HG03457 (cell line): ENCODE measurements around the gene UBR3.
"Not testable (repeated sequence)": the region's sequence is repeated elsewhere in the genome, so short reads cannot be mapped to it uniquely, and the experiment has no call there.

Source experiments
- ATAC-seq: cut with Tn5 transposase; IDR thresholded peaks from one replicate; pipeline ENCODE4 v1.9.1; 2021; ENCODE audit warnings: moderate number of reproducible peaks; ENCODE audit not compliant: unreplicated experiment

The UBR3 gene

GRCh38 chr2:170098626-170099312 lies 271.5 kb downstream of the UBR3 start:
- no peak for ATAC-seq

DNA sequence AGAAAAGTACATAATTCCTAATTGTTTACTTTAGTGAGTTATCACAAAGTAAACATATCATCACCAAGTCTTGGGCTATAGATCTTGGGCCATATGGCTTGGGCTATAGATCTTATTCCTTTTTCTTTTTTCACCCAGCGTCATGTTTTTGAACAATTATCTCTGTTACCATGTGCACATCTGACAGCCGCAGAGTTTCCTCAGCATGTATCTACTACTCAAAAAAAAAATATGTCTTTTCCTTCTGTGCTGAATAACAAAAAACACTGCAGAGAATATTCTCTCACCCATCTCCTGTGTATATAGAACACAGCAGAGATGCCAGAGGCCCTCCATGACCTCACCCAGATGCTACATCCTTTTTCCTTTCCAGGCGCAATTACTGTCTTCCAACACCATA lies 274.5 kb downstream of the UBR3 start:
- no peak for ATAC-seq

DNA sequence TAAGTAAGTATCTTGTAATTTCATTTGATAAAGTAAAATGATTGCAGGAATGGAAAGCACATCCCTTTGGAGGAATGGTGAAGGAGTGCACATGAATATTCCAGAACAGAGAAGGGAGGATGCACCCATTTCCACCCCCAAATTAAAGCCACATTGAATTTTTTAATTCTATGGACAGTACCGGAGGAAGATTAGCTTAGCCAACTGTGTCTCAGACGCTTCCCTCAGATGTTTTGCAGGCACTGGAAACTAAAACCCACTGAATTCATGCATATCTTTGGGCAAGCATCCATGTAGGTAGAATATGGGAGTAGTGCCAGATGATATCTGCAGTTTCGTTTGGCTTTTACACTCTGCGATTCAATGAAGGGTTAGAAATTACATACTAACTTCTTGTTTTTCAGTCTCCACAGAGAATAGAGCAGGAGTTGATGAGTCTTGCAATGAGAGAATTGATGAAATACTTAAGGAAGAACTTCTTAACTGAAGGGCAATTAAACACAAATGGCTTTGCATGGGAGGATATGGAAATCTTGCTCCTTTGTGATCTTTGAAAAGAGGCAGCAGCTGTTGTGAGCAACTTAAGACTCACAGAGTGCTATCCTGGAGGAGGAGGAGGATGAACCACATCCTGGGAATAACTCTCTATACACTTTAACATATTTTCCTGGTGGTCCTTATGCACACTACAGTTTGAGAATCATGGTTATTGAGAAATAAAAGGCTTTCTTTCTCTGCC lies 279.0 kb downstream of the UBR3 start:
- no peak for ATAC-seq

DNA sequence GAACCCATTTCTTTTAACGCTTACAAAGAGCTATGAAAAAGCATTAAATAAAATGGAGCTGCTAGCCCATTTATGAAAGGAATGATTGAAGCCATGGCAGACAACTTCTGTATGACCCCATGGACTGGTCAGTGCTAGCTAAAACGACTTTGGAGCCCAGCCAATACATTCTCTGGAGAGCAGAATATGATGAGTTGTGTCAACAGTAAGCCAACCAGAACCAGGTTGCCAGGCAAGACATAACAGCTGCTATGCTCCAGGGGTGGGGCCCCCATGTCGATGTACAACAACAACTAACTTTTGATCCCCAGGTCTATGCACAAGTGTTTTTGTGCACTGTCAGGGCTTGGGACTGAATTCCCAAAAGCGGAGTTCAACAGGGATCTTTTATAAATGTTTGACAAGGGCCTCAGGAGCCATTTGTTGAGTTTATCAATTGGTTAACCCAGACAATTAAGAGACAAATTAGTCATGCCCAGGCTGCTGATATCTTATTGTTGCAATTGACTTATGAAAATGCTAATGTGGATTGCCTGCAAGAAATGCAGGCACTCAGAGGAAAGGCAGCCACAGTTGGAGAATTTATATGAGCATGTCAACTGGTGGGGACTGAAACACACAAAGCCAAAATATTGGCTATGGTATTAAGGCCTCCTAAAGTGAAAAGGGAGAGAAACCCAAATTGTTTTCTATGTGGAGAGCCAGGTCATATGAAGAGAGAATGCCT lies 286.1 kb downstream of the UBR3 start:
- ATAC-seq, result no peak

DNA sequence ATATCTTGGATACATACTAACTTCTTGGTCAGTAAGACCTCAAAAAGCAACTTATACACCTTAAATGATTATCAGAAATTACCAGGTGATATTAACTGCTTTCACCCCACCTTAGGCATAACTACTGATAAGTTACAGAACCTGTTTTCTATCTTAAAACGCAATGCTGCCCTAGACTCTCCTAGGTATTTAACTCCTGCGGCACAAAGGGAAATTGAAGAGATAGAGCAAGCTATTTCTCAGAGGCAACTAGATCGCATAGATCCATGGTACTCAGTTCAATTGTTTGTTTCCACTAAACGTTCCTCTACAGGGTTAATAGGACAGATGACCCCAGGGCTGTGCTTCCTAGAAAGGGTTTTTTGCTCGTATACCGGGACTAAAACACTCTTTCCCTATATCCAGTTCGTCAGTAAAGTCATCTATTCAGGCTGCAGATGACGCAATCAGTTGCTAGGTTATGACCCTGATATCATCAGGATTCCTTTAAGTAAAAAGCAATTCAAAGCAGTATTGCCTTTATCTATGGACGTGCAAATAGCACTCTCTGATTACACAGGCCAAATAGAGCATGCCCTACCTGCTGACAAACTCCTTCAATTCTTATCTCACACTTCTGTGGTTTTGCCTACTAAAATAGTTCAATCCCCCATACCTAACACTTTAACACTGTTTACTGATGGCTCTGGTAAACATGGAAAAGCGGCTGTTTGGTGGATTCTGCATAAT lies 288.4 kb downstream of the UBR3 start:
- no peak for ATAC-seq

- ATAC-seq, result no peak
Measured at GRCh38 chr2:170118641-170119040, 291.4 kb downstream of the UBR3 start.

- not testable (repeated sequence) for ATAC-seq
Measured at GRCh38 chr2:170119326-170119725, 292.1 kb downstream of the UBR3 start.

- no peak for ATAC-seq
Measured at GRCh38 chr2:170121689-170122088, 294.4 kb downstream of the UBR3 start.

GRCh38 chr2:170122883-170123547 lies 295.8 kb downstream of the UBR3 start:
- ATAC-seq, result no peak

DNA sequence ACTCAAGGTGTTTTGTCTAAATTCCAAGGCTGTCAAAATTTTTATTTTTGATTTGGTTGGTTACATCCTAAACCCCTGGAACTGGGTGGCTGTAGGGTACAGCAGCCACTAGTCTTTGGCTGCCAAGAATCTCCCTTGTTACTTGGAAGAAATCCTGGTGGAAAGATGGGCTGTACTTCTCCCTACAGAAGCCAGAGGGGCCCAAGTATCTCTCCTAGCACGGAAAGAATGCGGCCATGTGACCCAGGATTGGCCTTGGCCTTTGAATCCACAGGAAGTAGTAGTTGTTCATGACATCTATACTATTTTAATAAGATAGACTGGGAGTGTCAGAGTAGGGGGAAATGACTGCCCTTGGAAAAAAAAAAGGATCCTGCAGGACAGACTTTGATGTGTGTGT lies 296.3 kb downstream of the UBR3 start:
- ATAC-seq, result no peak

- ATAC-seq, result not testable (repeated sequence)
Measured at GRCh38 chr2:170126138-170126728, 299.0 kb downstream of the UBR3 start.
